Keratinocyte (primary cell): ENCODE results near the gene HS1BP3. TPM values are rescaled to one million over a fixed set of nuclear protein-coding genes. Genes with fewer than 3 reads are reported as not detected.

Source experiments
- DNase-seq: peaks from one replicate; pipeline ENCODE4 v3.0.0-alpha.2; 2011; ENCODE audit warnings: low read depth, missing footprints, low spot score
- FAIRE-seq: peaks from 2 replicates; lab custom pipeline; 2011; peaks lifted over from hg19 to GRCh38; lab: Jason Lieb, UNC
- H2AFZ ChIP-seq: 2 replicates; pipeline ENCODE4 v1.6.0; 2012; ENCODE audit warnings: low read length, control low read depth, inconsistent platforms; ENCODE audit not compliant: control insufficient read depth
- H3K27ac ChIP-seq: 2 replicates; pipeline ENCODE4 v1.5.1; 2011; ENCODE audit warnings: low read length; ENCODE audit not compliant: control insufficient read depth, insufficient read depth
- H3K27me3 ChIP-seq: 3 replicates; pipeline ENCODE4 v1.6.0; 2011; ENCODE audit warnings: low read length; ENCODE audit not compliant: control insufficient read depth, insufficient read depth; ENCODE audit errors: extremely low read depth
- H3K36me3 ChIP-seq, 2 experiments: 2 replicates in 1 of 2; 3 replicates in 1 of 2; pipeline ENCODE4 v1.5.1; 2011; ENCODE audit warnings: low read length in 2 of 2, mild to moderate bottlenecking in 1 of 2; ENCODE audit not compliant: control insufficient read depth in 2 of 2, insufficient read depth in 2 of 2; ENCODE audit errors: extremely low read depth in 1 of 2
- H3K4me1 ChIP-seq: 3 replicates; pipeline ENCODE4 v1.5.1; 2011; ENCODE audit warnings: low read length; ENCODE audit not compliant: control insufficient read depth, insufficient read depth; ENCODE audit errors: extremely low read depth
- H3K4me2 ChIP-seq: 3 replicates; pipeline ENCODE4 v1.6.0; 2011; ENCODE audit warnings: low read depth, low read length; ENCODE audit not compliant: control insufficient read depth, insufficient read depth; ENCODE audit errors: extremely low read depth
- H3K4me3 ChIP-seq, 3 experiments: fragments of 200-600 bp in 1 of 3; sonication (generic) in 1 of 3; 2 replicates in 2 of 3; 3 replicates in 1 of 3; pipeline ENCODE4 v1.5.1; 2011 to 2016; ENCODE audit warnings: low read length in 3 of 3, mild to moderate bottlenecking in 3 of 3, control low read depth in 2 of 3, inconsistent platforms in 1 of 3, low read depth in 1 of 3, mixed read lengths in 1 of 3, mixed run types in 1 of 3, moderate library complexity in 1 of 3; ENCODE audit not compliant: control insufficient read depth in 2 of 3, insufficient read depth in 2 of 3; ENCODE audit errors: extremely low read depth in 1 of 3
- H3K79me2 ChIP-seq: 2 replicates; pipeline ENCODE4 v1.6.0; 2012; ENCODE audit warnings: low read length; ENCODE audit not compliant: control insufficient read depth, insufficient read depth
- H3K9ac ChIP-seq: 3 replicates; pipeline ENCODE4 v1.6.0; 2011; ENCODE audit warnings: low read length; ENCODE audit not compliant: control insufficient read depth, insufficient read depth; ENCODE audit errors: extremely low read depth
- H3K9me1 ChIP-seq: 3 replicates; pipeline ENCODE4 v1.6.0; 2011; ENCODE audit warnings: low read length; ENCODE audit not compliant: control insufficient read depth, insufficient read depth; ENCODE audit errors: extremely low read depth
- H3K9me3 ChIP-seq: 2 replicates; pipeline ENCODE4 v1.5.1; 2012; ENCODE audit warnings: low read depth, low read length; ENCODE audit not compliant: control insufficient read depth
- H4K20me1 ChIP-seq: 3 replicates; pipeline ENCODE4 v1.6.0; 2011; ENCODE audit warnings: low read length; ENCODE audit not compliant: control insufficient read depth, insufficient read depth; ENCODE audit errors: extremely low read depth
- EZH2 ChIP-seq: IDR thresholded peaks from one replicate; pipeline ENCODE4 v1.6.1; 2012; ENCODE audit warnings: inconsistent platforms, mild to moderate bottlenecking, low read length, moderate library complexity
- dilution Hi-C: fragments of 300-500 bp; cut with MboI; formaldehyde crosslinking; loops from one replicate; pipeline ENCODE4 v1.7.0; 2020; ENCODE audit warnings: low sequenced_read_pairs; ENCODE audit not compliant: extremely low pct_ligation_motif_present
- polyA plus RNA-seq, 5 experiments: library from polyadenylated mRNA; depleted of rRNA in 3 of 5; stranded (reverse) in 3 of 5; stranded (forward) in 1 of 5; unstranded in 1 of 5; fragments of >200 nt; gene quantifications; 1 replicate in 1 of 5; 2 replicates in 3 of 5; 3 replicates in 1 of 5; pipeline versions ENCODE4 v1.2.1 to v1.2.3, GENCODE V29; 2011 to 2012; ENCODE audit warnings: missing spikeins in 2 of 5, low read depth in 1 of 5, low replicate concordance in 1 of 5
- TF ChIP-seq, protein P1 (sequence below), 3 experiments: IDR thresholded peaks in 1 of 3; conservative IDR thresholded peaks in 1 of 3; optimal IDR thresholded peaks in 1 of 3; 2 replicates in 2 of 3; 3 replicates in 1 of 3; pipeline versions ENCODE3 to v1.5.1; 2011; ENCODE audit warnings: low read length in 3 of 3, mild to moderate bottlenecking in 3 of 3, moderate library complexity in 2 of 3, control low read depth in 1 of 3, inconsistent platforms in 1 of 3; ENCODE audit not compliant: insufficient read depth in 2 of 3; ENCODE audit errors: extremely low read depth in 1 of 3

The HS1BP3 gene
- polyA plus RNA-seq, 1 donor (not counting 4 experiments of a cell fraction or from before 2014, with no cell fraction given): 18.5 TPM

DNA sequence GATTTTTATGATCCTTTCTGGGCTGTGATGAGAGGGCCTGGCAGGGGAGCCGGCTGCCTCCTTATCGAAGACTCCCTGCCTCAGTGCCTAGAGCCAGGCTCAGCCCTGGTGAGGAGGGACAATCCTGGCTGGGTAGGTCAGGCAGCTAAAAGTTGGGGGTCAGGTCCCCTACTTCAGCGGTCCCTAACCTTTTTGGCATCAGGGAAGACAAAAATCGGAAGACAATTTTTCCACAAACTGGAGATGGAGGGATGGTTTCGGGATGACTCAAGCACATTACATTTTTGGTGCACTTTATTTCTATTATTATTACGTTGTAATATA lies 53.1 kb downstream of the HS1BP3 start:
- no peak for FAIRE-seq
- DNase-seq: no peak

DNA sequence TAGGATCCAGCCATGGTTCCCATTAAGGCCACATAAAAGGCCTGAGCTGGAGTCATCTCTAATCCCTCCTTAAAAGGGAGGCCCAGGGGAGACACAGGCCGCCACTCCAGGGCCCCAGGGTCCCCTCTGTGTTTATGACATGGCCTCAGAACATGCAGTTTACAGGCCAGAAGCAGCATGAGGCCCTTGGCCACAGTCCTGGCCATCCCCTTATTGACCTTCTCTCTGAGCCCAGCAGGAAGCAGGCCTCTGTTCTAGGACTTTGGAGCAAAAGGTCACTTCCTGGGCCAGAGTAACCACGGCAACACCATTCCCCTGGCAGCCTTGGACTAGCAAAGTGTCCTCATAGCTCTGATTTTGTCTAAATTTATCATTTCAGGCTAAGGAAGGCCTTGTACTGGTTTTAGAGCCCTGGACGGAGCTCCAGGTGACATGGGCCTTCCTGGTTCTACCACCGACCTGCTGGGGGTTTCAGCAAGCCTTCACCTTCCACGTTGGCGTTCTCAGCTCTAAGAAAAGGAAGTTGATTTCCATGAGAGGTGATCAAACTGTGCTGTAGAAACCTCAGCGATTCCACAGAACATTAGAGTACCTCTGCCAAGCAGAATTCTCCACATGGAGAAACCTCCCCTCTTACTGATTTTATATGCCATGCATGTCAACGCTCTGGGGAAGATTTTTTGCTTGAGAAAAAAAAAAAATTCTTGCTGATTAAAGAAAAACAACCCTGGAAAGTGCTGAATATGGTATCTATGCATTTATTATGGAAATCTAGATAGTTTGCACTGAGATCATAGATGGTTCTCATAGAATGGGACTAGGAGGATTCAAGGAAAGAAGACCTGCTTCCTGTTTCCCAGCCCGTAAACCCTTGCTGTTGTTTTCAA lies 53.7 kb downstream of the HS1BP3 start:
- H3K27ac ChIP-seq: no peak overlapping the region
- dilution Hi-C loops: no loop called here
- H3K4me3 ChIP-seq: no peak overlapping the region
- FAIRE-seq (no peak), DNase-seq (no peak)
- no peaks in the 10 kb centered on the region for H4K20me1 ChIP-seq
- H3K4me1 ChIP-seq: peaks cover 28% of the 10 kb centered on the region
- no peaks in the 10 kb centered on the region for H3K27me3 ChIP-seq
- no peak overlapping the region for H2AFZ ChIP-seq
- peaks cover 2% of the 10 kb centered on the region for H3K9me1 ChIP-seq
- H3K9ac ChIP-seq: no peak overlapping the region
- H3K36me3 ChIP-seq: no peaks in the 10 kb centered on the region
- no peak overlapping the region for H3K4me2 ChIP-seq
- no peak for TF ChIP-seq EZH2
- TF ChIP-seq, protein P1, sequence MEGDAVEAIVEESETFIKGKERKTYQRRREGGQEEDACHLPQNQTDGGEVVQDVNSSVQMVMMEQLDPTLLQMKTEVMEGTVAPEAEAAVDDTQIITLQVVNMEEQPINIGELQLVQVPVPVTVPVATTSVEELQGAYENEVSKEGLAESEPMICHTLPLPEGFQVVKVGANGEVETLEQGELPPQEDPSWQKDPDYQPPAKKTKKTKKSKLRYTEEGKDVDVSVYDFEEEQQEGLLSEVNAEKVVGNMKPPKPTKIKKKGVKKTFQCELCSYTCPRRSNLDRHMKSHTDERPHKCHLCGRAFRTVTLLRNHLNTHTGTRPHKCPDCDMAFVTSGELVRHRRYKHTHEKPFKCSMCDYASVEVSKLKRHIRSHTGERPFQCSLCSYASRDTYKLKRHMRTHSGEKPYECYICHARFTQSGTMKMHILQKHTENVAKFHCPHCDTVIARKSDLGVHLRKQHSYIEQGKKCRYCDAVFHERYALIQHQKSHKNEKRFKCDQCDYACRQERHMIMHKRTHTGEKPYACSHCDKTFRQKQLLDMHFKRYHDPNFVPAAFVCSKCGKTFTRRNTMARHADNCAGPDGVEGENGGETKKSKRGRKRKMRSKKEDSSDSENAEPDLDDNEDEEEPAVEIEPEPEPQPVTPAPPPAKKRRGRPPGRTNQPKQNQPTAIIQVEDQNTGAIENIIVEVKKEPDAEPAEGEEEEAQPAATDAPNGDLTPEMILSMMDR (optimal IDR thresholded peaks at IDR 0.05 in 1 of 3, IDR thresholded peaks at IDR 0.05 in 1 of 3, conservative IDR thresholded peaks at IDR 0.05 in 1 of 3; ENCODE audit: extremely low read depth in 1 of 3, insufficient read depth in 2 of 3, low read length in 3 of 3): no peak
- H3K9me3 ChIP-seq: no peaks in the 10 kb centered on the region
- H3K79me2 ChIP-seq: no peaks in the 10 kb centered on the region

More for the DNA sequence above, 53.1 kb downstream of the HS1BP3 start:
- Histone ChIP-seq H3K27me3 (no peaks in the 10 kb centered on the region), H4K20me1 (no peaks in the 10 kb centered on the region), H3K79me2 (no peaks in the 10 kb centered on the region), H3K4me1 (peaks cover 22% of the 10 kb centered on the region), H3K9ac (no peak overlapping the region), H3K27ac (no peak overlapping the region), H3K9me3 (no peaks in the 10 kb centered on the region), H3K4me2 (no peak overlapping the region), H3K9me1 (peaks cover 2% of the 10 kb centered on the region), H2AFZ (no peak overlapping the region), H3K36me3 (no peaks in the 10 kb centered on the region), H3K4me3 (no peak overlapping the region)
- dilution Hi-C loops: no loop called here
- TF ChIP-seq, protein P1 (optimal IDR thresholded peaks at IDR 0.05 in 1 of 3, IDR thresholded peaks at IDR 0.05 in 1 of 3, conservative IDR thresholded peaks at IDR 0.05 in 1 of 3; ENCODE audit: extremely low read depth in 1 of 3, insufficient read depth in 2 of 3, low read length in 3 of 3): no peak
- TF ChIP-seq EZH2: no peak
